Stimulated activated CD4-positive, alpha-beta T cell treated with anti-CD3 and anti-CD28 coated beads, Interleukin-4, amount 100 ng/mL, for 48 hours (primary cell): ENCODE results near the gene CDS2.

Source experiments
- DNase-seq, 2 donors: peaks; one replicate each; pipeline ENCODE4 v3.0.0-alpha.2; 2020; ENCODE audit warnings: low read depth in 2 of 2

CDS2 gene

DNA sequence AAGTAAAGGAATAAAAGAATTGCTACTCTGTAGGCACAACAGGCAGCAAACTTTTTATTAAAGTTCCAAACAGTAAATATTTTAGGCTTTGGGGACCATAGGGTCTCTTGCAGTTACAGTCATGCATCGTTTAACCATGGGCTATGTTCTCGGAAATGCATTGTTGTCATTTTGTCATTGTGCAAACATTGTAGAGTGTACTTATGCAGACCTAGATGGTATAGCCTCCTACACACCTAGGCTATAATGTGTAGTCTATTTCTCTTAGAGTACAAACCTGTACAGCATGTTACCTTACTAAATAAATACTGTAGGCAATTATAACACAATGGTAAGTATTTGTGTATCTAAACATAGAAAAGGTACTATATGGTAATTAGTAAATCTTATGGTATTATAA, 54.7 kb downstream of the CDS2 start:
- DNase-seq: no peak

DNA sequence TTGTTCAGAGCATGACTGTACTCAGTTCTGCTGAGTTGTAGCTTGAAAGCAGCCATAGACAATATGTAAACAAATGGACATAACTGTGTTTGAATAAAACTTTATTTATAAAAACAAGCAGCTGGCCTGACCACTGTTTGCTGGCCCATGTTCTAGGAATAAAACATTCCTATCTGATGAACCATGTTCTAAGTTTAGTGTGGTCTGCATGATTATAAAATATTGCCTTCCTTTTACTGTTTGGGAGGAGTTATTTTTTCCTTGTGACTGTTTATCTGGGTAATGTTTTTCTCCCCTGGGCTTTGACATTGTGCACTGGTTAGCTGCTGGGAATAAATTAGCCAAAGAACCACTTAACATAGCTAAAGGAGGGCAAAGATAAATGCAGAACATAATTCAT, 55.1 kb downstream of the CDS2 start:
- no peak for DNase-seq

DNA sequence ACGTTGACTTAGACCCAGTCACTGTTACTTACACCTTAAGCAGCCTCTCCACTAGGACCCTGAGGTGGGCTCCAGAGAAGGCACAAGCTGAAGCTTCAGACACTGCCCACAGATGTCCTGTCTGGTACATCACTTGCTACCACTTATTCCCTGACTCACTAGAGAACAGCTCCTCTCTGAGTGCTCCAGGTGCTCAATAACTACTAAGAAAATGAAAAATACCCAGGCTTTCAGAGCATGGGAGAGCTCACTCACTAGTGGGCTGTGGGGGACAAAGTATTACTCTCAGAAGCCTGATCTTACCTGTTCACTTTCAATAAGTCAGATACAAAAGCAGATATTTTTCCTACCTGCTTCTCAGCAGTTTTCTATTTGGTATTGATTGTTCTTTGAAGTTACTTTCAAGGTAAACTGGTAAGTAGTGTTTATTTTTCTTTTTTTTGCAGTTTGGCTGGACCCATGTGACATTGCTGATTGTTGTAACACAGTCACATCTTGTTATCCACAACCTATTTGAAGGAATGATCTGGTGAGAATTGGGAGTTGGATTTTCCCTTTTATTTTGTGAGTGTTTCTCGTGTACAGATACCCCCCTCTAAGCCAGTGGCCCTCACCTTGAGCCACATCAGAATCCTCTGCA, 55.9 kb downstream of the CDS2 start:
- no peak for DNase-seq

DNA sequence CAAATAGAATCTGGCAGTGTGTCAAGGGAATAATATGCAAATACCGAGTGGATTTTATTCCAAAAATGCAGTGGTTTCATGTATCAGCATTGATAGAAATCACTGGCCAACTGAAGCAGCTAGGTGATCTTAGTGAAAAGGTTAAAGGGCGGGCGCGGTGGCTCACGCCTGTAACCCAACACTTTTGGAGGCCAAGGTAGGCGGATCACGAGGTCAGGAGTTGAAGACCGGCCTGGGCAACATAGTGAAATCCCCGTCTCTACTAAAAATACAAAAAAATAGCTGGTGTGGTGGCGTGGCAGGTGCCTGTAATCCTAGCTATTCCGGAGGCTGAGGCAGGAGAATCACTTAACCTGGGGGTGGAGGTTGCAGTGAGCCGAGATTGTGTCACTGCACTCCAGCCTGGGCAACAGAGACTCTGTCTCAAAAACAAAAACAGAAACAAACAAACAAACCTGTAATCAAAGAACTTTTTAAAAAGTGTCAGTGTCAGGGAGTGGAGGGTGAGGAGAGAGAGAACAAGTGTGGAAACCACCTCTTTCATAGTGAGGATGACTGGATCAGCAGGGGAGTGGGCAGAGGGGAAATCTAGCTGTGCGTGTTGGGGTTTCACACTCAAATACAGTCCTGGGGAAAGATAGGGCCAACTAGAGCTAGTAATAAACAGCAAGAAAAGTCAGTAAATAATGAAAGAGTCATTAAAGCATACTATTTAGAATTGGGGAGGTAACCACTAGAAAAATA, 57.1 kb downstream of the CDS2 start:
- no peak for DNase-seq

DNA sequence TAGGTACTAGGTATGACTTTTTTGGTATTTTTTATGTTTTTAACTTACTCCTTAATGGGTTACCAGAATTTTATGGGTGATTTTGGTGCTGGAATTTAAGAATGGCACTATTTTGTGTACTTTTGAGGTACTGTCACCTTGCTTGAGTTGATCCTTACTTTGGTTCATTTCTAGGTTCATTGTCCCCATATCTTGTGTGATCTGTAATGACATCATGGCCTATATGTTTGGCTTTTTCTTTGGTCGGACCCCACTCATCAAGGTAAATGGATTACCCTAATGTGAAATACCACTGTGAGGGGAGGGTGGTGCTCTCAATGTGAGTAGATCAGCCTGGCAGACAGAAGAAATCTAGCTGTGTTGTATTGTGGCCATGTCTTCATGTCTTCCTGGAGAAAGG, 57.9 kb downstream of the CDS2 start:
- no peak for DNase-seq

DNA sequence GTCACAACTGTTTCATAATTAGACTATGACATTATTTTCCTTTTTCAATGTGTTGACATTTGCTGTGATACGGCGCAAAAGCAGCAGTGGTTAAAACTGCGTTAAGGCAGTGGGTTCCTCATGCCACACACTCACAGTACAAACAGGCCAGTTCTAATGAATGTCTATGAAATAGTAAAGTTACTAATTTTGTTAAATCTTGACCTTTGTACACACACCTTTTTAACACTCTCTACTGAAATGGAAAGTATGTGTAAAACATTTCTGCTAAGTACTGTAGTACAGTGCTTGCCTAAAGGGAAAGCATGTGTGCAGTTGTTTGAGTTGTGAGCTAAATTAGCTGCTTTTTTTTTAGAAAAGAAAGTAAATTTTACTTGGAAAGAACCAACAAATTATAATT, 60.3 kb downstream of the CDS2 start:
- DNase-seq: no peak

DNA sequence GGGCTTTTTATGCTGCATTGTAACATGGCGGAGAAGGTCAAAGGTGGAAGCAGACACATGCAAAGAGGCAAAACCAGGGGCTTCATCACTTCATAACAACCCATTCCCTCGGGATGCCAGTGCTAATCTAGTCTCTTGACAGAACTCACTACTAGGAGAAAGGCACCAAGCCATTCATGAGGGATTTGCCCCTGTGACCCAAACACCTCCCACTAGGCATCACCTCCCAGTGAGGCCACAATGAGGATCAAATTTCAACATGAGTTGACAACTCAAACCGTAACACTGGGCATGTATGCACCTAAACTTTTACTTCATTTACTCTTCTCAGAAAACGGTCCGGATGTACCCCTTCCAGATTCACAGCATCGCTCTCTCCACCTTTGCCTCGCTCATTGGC, 61.9 kb downstream of the CDS2 start:
- no peak for DNase-seq

DNA sequence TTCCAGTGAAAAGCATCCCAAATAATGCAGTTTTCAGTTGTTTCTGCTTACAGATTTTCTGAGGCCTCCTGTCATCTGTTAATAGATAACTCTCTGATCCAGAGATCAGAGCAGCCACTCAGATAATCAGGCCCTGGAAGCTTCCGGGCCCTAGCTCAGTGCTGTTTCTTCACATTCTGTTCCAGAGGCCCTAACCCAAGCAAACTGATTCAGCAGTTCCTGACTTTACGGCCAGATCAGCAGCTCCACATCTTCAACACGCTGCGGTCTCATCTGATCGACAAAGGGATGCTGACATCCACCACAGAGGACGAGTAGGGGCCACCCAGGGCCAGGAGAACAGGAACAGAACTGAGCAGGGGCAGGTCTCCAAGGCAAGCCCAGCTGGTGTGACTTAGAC, 63.1 kb downstream of the CDS2 start:
- DNase-seq: no peak

DNA sequence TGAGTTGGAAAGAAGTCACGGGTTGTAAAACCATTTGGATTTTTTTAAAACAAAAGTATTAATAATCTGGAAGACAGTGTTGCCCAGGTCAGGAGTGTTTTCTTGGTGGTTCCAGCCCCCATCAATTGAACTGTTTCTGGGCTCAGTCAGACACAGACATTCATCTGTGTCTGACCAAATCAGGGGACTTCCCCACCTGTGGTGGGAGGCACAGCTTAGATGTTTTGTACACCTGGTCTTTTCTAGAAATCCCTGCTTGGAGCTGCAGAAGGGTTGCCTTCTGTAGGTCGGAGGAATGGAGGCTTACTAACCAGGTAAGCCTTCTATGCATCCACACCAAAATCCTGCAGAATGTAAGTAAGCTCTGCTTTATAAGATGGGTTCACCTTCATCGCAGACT, 63.6 kb downstream of the CDS2 start:
- no peak for DNase-seq

DNA sequence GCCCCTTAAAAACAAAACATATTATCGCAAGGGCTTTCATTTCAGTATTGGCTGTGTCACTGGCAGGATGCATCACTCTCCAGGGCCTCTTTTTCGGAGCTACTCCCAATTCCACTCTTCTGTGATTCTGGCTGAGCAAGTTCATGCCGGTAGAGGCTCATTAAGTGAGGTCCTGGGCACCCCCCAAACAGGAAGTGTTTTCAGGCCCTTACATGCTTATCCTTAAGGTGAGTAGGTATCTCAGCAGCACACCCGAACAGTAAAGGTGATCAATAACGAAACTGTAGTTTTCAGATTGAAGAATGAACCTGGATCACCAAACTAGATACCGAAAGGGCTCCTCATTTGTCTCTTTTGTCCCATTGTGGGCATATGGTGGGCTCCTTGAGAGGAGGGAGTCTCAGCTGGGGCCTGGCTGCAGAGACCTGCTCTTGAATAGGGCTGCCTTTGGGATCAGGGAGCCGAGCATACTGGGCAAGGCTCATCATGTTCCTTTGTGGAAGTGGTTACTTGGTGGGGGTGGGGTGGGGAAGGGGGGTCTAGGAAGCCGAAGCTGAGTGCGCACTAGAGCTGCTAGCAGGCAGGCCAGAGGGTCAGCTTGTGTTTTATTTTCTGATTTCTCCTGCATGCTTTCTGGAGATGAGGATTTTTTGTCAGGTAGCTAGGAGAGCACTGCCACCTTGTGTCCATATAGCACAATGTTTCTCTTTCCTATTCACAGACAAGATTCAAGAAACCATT, 65.2 kb downstream of the CDS2 start:
- no peak for DNase-seq

DNA sequence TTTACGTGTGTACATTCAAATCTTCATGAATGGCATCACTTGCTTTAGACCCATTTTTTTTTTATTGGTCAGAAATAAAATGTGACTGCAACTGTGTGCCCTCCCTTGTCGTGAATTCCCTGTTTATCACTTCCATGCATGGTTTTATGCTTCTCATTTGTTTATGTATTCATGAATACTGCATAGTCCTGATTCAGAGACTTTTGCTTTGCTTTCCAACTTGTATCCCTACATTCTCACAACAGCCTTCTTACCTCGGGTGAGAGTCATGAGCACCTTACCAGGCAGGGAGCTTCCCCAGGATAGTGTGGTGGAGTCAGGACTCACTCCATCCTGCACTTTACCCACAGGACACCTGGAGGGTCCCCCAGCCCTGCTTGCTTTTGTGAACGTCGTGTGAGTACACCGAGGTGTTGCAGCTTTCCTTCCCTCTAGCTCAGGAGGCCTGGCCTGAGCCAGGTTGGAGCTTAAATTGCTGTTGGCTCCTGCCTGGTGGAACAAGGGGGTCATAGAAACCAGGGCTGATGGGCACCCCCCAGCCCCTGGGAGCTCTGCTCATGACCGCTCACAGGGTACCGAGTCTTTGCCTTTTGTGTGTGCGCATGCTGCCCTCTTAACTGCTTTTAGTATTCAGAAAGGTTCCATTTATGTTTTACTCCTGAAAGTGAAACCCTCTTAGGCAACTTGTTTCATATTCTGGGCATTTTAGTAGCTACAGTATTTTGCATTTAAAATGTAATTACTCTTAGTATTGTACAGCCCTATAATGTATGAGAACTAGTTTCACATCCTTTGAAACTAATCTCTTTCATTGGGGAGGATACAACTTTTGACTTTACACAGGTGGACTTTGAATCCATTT, 66.0 kb downstream of the CDS2 start:
- no peak for DNase-seq

DNA sequence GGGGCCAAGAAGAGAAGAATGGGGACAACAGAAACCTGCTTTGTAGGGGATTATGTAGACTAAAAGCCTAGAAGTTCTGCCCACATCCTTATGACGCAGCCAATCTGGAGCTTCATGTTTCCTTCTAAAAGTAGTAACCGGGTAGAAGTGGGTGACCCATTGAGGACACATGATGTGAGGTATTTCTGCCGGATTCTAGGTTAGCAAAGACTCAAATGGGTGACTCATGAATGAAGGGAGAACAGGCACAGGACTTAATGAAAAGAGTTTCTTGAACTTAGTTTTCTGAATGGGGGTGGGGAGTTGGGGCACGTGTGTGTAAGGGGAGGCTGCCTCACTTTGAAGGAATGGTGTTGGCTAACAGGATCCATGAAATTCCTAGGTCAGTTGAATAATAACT, 68.8 kb downstream of the CDS2 start:
- no peak for DNase-seq

DNA sequence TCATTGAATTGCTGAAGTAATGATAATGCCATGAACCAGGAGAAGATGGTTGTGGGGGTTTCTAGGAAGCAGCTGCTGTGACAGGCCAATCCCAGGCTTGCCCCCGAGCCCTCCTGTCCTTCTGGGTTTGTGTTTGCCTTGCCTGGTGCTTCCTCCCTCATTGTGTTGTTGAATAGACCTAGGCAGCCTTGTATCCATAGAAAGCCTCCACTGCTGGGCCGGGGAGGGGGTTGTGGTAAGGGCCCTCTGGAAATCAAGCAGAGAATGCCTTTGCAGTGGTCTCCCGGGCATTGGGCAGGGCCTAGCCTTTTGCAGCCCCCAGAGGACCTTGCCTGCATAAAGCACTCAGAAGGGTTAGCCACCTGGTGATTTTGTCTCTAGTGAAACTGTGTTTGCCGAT, 69.3 kb downstream of the CDS2 start:
- DNase-seq: no peak

DNA sequence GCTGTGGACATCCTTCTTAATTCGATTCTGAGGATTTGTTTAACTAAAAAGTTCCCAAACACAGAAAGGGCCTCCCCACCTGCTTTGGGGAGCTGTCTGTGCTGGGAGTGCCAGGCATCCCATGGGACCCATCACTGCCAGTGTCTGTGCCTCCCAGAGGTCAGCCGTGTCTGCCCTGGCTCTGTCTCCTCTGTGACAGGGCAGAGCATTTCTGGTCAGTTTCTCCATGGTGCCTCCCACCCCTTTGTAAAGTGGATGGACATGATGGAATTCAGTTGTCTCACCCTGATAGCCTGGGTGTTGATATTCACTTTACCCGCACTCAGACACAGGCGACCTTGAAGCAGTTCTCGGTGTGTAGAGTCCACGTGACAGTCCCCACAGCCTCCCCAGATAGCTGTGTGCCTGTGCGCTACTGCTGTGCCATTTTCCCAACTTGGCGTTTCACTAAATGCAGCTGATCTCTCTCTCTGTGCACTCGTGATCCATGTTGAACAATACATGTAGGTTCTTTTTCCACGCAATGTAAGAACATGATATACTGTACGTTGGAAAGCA, 70.5 kb downstream of the CDS2 start:
- DNase-seq: no peak

DNA sequence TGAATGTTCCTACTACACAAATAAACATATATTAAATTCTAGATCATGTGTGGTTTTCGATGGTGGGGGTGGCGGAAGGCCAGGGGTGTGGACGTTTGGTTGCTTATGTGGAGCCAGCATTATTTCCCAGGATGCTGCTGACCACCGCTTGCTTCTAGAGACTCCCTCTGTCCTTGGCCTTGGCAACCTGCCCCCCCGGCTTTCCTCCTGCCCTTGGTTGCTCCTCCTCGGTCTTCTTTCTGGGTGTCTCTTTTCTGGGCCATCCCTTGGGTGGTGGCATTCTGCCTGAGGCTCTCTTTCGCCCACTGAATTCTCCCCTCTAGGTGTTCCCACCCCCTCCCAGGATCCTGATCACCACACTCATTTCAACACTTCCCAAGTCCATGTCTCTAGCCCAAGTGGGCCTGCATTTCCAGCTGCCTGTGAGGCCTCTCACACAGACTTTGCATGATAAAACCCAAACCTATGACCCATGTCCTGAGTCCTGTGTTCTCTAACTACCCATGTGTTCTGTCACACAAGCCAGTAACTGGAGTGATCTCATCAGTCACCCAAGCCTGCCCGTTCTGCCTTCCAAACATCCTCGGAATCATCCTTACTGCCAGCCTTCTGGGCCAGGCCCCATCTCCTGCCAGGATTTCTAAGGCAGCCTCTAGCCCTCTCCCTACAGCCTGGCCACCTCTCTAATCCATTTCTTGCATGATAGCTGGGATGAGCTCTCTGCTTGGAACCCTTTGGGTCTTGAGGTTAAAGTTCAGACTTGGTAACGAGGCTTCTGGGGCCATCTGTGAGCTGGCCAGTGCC, 71.2 kb downstream of the CDS2 start:
- DNase-seq: no peak

DNA sequence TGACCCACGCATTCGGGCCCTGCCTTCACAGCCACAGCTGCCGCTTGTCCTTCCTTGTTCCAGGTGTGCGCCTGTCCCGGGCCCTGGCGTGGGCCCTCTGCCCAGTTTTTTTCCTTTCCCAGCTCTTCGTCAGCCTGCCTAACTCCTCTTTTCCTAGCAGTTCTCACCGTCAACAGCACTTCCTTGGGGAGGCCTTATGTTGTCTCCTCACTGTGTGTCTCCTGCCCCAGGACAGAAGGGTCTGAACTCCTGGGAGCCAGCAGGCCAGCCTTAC, 71.8 kb downstream of the CDS2 start:
- no peak for DNase-seq

DNA sequence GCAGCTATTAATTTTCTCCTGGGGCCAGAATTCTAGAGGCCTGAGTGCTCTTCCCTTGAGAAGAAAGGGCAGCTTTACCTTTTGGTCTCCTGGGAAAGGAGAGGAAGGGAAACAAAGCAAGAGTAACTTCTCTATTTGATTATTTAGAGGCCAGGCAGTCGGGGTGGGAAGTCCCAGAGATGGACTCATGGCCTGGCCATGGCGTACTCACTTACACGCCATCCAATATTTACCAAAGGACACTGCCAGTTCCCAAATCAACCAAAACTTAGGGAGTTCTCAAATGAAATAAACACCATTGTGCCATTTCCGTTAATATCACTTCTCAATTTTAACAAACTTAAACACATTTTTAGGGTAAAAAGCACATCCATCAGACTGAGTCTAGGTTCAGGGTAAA, 76.6 kb downstream of the CDS2 start:
- no peak for DNase-seq

DNA sequence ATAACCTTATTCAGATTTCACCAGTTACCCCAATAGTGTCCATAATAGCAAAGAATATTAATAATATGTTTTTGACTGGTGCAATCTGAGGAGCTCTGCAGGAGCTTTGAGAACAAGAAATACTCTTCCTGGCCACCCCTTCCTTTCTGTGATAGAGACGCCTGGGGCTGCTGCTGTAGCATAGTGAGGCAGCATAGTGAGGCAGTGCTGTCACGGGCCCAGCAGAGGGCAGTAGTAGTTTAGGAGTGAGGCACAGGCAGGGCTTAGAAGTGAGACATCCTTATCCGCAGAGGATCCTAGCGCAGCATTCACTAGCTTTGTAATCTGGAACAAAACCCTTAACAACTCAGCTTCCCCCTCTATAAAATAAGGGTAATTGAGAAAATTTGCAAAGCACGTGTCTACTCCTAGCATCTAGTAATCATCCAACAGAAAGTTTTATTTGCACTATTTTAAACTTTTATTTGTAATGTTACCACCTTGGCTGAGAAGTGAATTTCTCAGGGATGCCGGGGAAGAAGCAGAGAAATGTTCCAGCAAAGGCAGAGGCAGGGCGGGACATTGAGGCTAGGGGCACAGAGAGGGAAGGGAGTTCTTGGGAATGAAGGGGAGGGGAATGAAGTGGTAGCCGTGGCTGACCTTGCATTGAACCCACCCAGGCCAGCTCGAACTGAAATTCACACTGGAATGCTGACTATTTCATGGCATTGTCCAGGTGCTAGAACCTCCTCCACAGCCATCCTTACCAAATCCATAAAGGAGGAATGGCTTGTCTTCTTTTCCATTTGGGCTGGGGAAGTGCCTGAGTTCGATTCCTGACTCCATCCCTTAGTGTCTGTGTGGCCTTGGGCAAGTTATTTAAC, 78.8 kb downstream of the CDS2 start:
- DNase-seq: peak; percentile 56 to 63

DNA sequence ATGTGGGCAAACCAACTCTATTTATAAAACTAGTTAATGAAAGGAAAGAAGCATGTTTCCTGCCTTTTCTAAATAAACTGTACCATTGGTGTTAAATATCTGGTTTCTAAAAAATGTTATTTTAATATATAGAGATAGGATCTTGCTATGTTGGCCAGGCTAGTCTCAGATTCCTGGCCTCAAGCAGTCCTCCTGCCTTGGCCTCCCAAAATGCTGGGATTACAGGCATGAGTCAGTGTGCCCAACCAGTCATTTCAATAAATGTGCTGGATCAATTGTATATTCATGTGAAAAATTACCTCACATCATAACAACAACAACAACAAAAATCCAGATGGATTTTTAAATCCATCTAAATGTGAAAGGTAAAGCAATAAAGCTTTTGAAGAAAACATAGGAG, 80.3 kb downstream of the CDS2 start:
- no peak for DNase-seq
